ENCODE data around the gene INPP5B. TPM values are rescaled to one million over a fixed set of nuclear protein-coding genes. Genes with fewer than 3 reads are reported as not detected.

Gene INPP5B
- total and polyA plus RNA-seq, 2 of the 13 experiments (the other 11 are each of a cell fraction or from before 2014, with no cell fraction given), result 9.0 to 9.8 TPM

- 76% methylated on average over 5 of the region's 5 CpGs for WGBS (ENCODE audit: low lambda C conversion rate)
- FAIRE-seq, result no peak
- H3K36me3 ChIP-seq (replicated peaks in 1 of 2; ENCODE audit: control insufficient read depth in 1 of 2, insufficient read depth in 2 of 2, low read length in 2 of 2), result peaks cover 7 to 19% of the 10 kb centered on the region in 2 experiments; a peak in 4 of 5 replicates
Observed at GRCh38 chr1:37845049-37845646, 101.7 kb downstream of the INPP5B start.

More at GRCh38 chr1:37845049-37845646, 101.7 kb downstream of the INPP5B start:
- in situ Hi-C loops (cut with HindIII; ENCODE audit: extremely low pct_ligation_motif_present, low pct_unique_long_range_greater_than_20kb) (no loop called here), intact Hi-C loops (cut with micrococcal nuclease; ENCODE audit: unreplicated experiment) (no loop called here)
- no peak overlapping the region for H2AFZ ChIP-seq (ENCODE audit: low read length)
- H3K4me3 ChIP-seq (replicated peaks in 1 of 3; ENCODE audit: insufficient read depth in 1 of 3, low read depth in 2 of 3, low read length in 3 of 3), result no peak overlapping the region
- ATAC-seq, result no peak
- ChIA-PET POLR2A (interaction anchor here (1.2 kb wide), 1 partner anchor 14 kb away, joined by 3 read pairs; the partner anchor contains the start of gene MTF1), CTCF (ENCODE audit: low intra/inter-chr PET ratio, low total read pairs) (no interaction called here)
- no peaks in the 10 kb centered on the region for H3K4me1 ChIP-seq (ENCODE audit: insufficient read depth, low read length)
- H4K20me1 ChIP-seq (ENCODE audit: insufficient read depth, low read length), result no peaks in the 10 kb centered on the region
- H3K27ac ChIP-seq (ENCODE audit: extremely low read length, insufficient read depth, low read length), result no peak overlapping the region
- no peak overlapping the region for H3K4me2 ChIP-seq (ENCODE audit: low read depth, low read length)
- no peaks in the 10 kb centered on the region; a peak in 1 of 5 replicates for H3K27me3 ChIP-seq (ENCODE audit: control insufficient read depth in 1 of 2, insufficient read depth in 2 of 2, low read length in 2 of 2)
- no peaks in the 10 kb centered on the region for H3K9me3 ChIP-seq (ENCODE audit: low read length)
- no peak for DNase-seq (ENCODE audit: low spot score)
- no peak overlapping the region for H3K9ac ChIP-seq (ENCODE audit: insufficient read depth, low read depth, low read length)
- peaks cover 4% of the 10 kb centered on the region for H3K79me2 ChIP-seq (ENCODE audit: insufficient read depth, low read length)
- no peak for TF ChIP-seq CTCF (CRISPR knock-in tag; IDR thresholded peaks at IDR 0.05)
- TF ChIP-seq TFAP4 (IDR thresholded peaks at IDR 0.05; ENCODE audit: borderline replicate concordance, low read depth), result no peak
- no peak for TF ChIP-seq MAF1 (CRISPR knock-in tag; IDR thresholded peaks at IDR 0.05; ENCODE audit: borderline replicate concordance)
- no peak for TF ChIP-seq HNRNPUL1 (IDR thresholded peaks at IDR 0.05; ENCODE audit: low read depth, low read length)
- no peak for TF ChIP-seq FOSL1 (CRISPR knock-in tag; IDR thresholded peaks at IDR 0.05; ENCODE audit: borderline replicate concordance)
- TF ChIP-seq POLR2A (IDR thresholded peaks at IDR 0.05; ENCODE audit: insufficient read depth in 1 of 2, low read depth in 2 of 2, low read length in 2 of 2), result no peak
- TF ChIP-seq ZNF747 (CRISPR knock-in tag; IDR thresholded peaks at IDR 0.05; ENCODE audit: borderline replicate concordance), result no peak
- no peak for TF ChIP-seq NAIF1 (CRISPR knock-in tag; IDR thresholded peaks at IDR 0.05; ENCODE audit: borderline replicate concordance)
- TF ChIP-seq ZNF598 (CRISPR knock-in tag; IDR thresholded peaks at IDR 0.05; ENCODE audit: borderline replicate concordance), result no peak
- TF ChIP-seq RNF219 (CRISPR knock-in tag; IDR thresholded peaks at IDR 0.05), result no peak
- TF ChIP-seq TGIF2 (CRISPR knock-in tag; IDR thresholded peaks at IDR 0.05), result no peak
- TF ChIP-seq ZNF703 (CRISPR knock-in tag; IDR thresholded peaks at IDR 0.05; ENCODE audit: borderline replicate concordance), result no peak
- TF ChIP-seq RBAK (CRISPR knock-in tag; IDR thresholded peaks at IDR 0.05), result no peak
- no peak for TF ChIP-seq ZNF331 (CRISPR knock-in tag; IDR thresholded peaks at IDR 0.05)
- no peak for TF ChIP-seq MXD1 (CRISPR knock-in tag; IDR thresholded peaks at IDR 0.05)
- TF ChIP-seq BORCS8-MEF2B (CRISPR knock-in tag; IDR thresholded peaks at IDR 0.05), result no peak
- no TSS peak for BruUV-seq (replicated peaks)
